H9 (cell line): ENCODE results near the gene CINP. TPM values are rescaled to one million over a fixed set of nuclear protein-coding genes. Genes with fewer than 3 reads are reported as not detected.

ENCODE experiments used
- DNase-seq: peaks from one replicate; pipeline ENCODE4 v3.0.0-alpha.2; 2017
- H2AFZ ChIP-seq: one replicate; pipeline ENCODE4 v1.6.1; 2013; ENCODE audit warnings: mild to moderate bottlenecking, low read length, control low read depth, moderate library complexity
- H2AK5ac ChIP-seq: 2 replicates; pipeline ENCODE4 v1.6.1; 2013; ENCODE audit warnings: low read length, control low read depth, mixed read lengths; ENCODE audit not compliant: insufficient read length
- H2BK120ac ChIP-seq: one replicate; pipeline ENCODE4 v1.6.1; 2013; ENCODE audit warnings: low read depth, mild to moderate bottlenecking, low read length, control low read depth, inconsistent platforms; ENCODE audit not compliant: poor library complexity, severe bottlenecking
- H2BK12ac ChIP-seq: 2 replicates; pipeline ENCODE4 v1.6.1; 2013; ENCODE audit warnings: low read length, control low read depth, mixed read lengths, low read depth; ENCODE audit not compliant: insufficient read length
- H2BK15ac ChIP-seq: 2 replicates; pipeline ENCODE4 v1.6.1; 2013; ENCODE audit warnings: low read depth, low read length, control low read depth
- H2BK20ac ChIP-seq: one replicate; pipeline ENCODE4 v1.6.1; 2013; ENCODE audit warnings: low read depth, mild to moderate bottlenecking, low read length, control low read depth, inconsistent platforms; ENCODE audit not compliant: poor library complexity, severe bottlenecking
- H2BK5ac ChIP-seq: 2 replicates; pipeline ENCODE4 v1.6.1; 2013; ENCODE audit warnings: low read length, control low read depth, mixed read lengths; ENCODE audit not compliant: insufficient read length
- H3K14ac ChIP-seq: 2 replicates; pipeline ENCODE4 v1.6.1; 2013; ENCODE audit warnings: low read length, control low read depth; ENCODE audit not compliant: insufficient read depth
- H3K18ac ChIP-seq: 2 replicates; pipeline ENCODE4 v1.6.1; 2013; ENCODE audit warnings: low read depth, mild to moderate bottlenecking, mixed read lengths, low read length, control low read depth; ENCODE audit not compliant: insufficient read length
- H3K23ac ChIP-seq: 2 replicates; pipeline ENCODE4 v1.6.1; 2013; ENCODE audit warnings: low read length, control low read depth, mixed read lengths, low read depth; ENCODE audit not compliant: insufficient read length
- H3K23me2 ChIP-seq: 2 replicates; pipeline ENCODE4 v1.6.1; 2013; ENCODE audit warnings: low read depth, mild to moderate bottlenecking, mixed read lengths, low read length, control low read depth; ENCODE audit not compliant: insufficient read length, poor library complexity, severe bottlenecking
- H3K27ac ChIP-seq: 2 replicates; pipeline ENCODE4 v1.5.1; 2013; ENCODE audit warnings: low read length, control low read depth, mixed read lengths, low read depth; ENCODE audit not compliant: insufficient read length
- H3K27me3 ChIP-seq: 2 replicates; pipeline ENCODE4 v1.6.1; 2013; ENCODE audit warnings: low read length, control low read depth, inconsistent platforms; ENCODE audit not compliant: insufficient read depth
- H3K4ac ChIP-seq: 2 replicates; pipeline ENCODE4 v1.6.1; 2013; ENCODE audit warnings: low read depth, mild to moderate bottlenecking, control low read depth, inconsistent platforms, low read length, moderate library complexity
- H3K4me1 ChIP-seq: 2 replicates; pipeline ENCODE4 v1.6.1; 2013; ENCODE audit warnings: low read length, control low read depth, inconsistent platforms; ENCODE audit not compliant: insufficient read depth
- H3K4me2 ChIP-seq: 2 replicates; pipeline ENCODE4 v1.6.1; 2013; ENCODE audit warnings: low read length, control low read depth, mixed read lengths; ENCODE audit not compliant: insufficient read length, insufficient read depth
- H3K56ac ChIP-seq: 2 replicates; pipeline ENCODE4 v1.6.1; 2013; ENCODE audit warnings: low read depth, mild to moderate bottlenecking, mixed read lengths, low read length, control low read depth; ENCODE audit not compliant: insufficient read length
- H3K79me1 ChIP-seq: 2 replicates; pipeline ENCODE4 v1.6.1; 2013; ENCODE audit warnings: low read depth, mild to moderate bottlenecking, moderate library complexity, low read length, control low read depth, inconsistent platforms; ENCODE audit not compliant: insufficient read depth, poor library complexity, severe bottlenecking
- H3K79me2 ChIP-seq: 2 replicates; pipeline ENCODE4 v1.6.1; 2013; ENCODE audit warnings: low read length, control low read depth, inconsistent platforms; ENCODE audit not compliant: insufficient read depth
- H3K9ac ChIP-seq: 2 replicates; pipeline ENCODE4 v1.6.1; 2013; ENCODE audit warnings: low read length, control low read depth, mixed read lengths; ENCODE audit not compliant: insufficient read length; ENCODE audit errors: extremely low read depth
- H3K9me3 ChIP-seq: one replicate; pipeline ENCODE4 v1.6.1; 2013; ENCODE audit warnings: low read depth, low read length, inconsistent platforms; ENCODE audit not compliant: control insufficient read depth
- H3T11ph ChIP-seq: one replicate; pipeline ENCODE4 v1.6.1; 2013; ENCODE audit warnings: mild to moderate bottlenecking, low read length, control low read depth, inconsistent platforms
- H4K20me1 ChIP-seq: one replicate; pipeline ENCODE4 v1.6.1; 2013; ENCODE audit not compliant: control insufficient read depth, insufficient read length, insufficient read depth
- H4K5ac ChIP-seq: 2 replicates; pipeline ENCODE4 v1.6.1; 2013; ENCODE audit warnings: low read depth, mild to moderate bottlenecking, mixed read lengths, low read length, control low read depth; ENCODE audit not compliant: insufficient read length
- H4K8ac ChIP-seq: replicated peaks from 2 replicates; pipeline ENCODE4 v1.6.1; 2013; ENCODE audit warnings: low read length, control low read depth, mixed read lengths, low read depth; ENCODE audit not compliant: insufficient read length
- H4K91ac ChIP-seq: 2 replicates; pipeline ENCODE4 v1.6.1; 2013; ENCODE audit warnings: low read depth, mild to moderate bottlenecking, moderate library complexity, mixed read lengths, low read length, control low read depth; ENCODE audit not compliant: insufficient read length
- H3K27ac Mint-ChIP-seq, 3 experiments: 2 replicates in 2 of 3; 3 replicates in 1 of 3; pipeline ENCODE4 v1.8.0; 2020 to 2021; ENCODE audit warnings: mixed read lengths in 3 of 3, mild to moderate bottlenecking in 1 of 3, moderate library complexity in 1 of 3
- H3K27me3 Mint-ChIP-seq: 2 replicates; pipeline ENCODE4 v1.8.0; 2021; ENCODE audit warnings: low read depth, mild to moderate bottlenecking, moderate library complexity, mixed read lengths
- H3K36me3 Mint-ChIP-seq, 3 experiments: 2 replicates in 2 of 3; 3 replicates in 1 of 3; pipeline ENCODE4 v1.8.0; 2020 to 2021; ENCODE audit warnings: low read depth in 3 of 3, mixed read lengths in 3 of 3; ENCODE audit not compliant: insufficient read depth in 1 of 3
- H3K4me1 Mint-ChIP-seq, 2 experiments: 2 replicates each; pipeline ENCODE4 v1.8.0; 2020; ENCODE audit warnings: mixed read lengths in 2 of 2
- H3K4me3 Mint-ChIP-seq, 2 experiments: 2 replicates in 1 of 2; 3 replicates in 1 of 2; pipeline ENCODE4 v1.8.0; 2020 to 2021; ENCODE audit warnings: mild to moderate bottlenecking in 2 of 2, mixed read lengths in 2 of 2, moderate library complexity in 1 of 2
- H3K9me3 Mint-ChIP-seq, 2 experiments: 2 replicates in 1 of 2; 3 replicates in 1 of 2; pipeline ENCODE4 v1.8.0; 2020; ENCODE audit warnings: mild to moderate bottlenecking in 2 of 2, mixed read lengths in 2 of 2, moderate library complexity in 1 of 2
- WGBS: extraction: QIAGEN DNeasy Blood & Tissue Kit; methylation state at CpG from one replicate; pipeline ENCODE4 v1.1.7; 2013; ENCODE audit warnings: missing lambda C conversion rate, low lambda C conversion rate, mixed read lengths; ENCODE audit not compliant: insufficient read length; ENCODE audit errors: extremely low coverage; 5-methylcytosine and 5-hydroxymethylcytosine counted together
- total RNA-seq: library from RNA; stranded (reverse); gene quantifications from 2 replicates; pipeline ENCODE4 v1.2.1, GENCODE V29; 2021
- TF ChIP-seq, protein P1 (sequence below): fragments of 200-600 bp; sonication (generic); conservative IDR thresholded peaks from 3 replicates; pipeline ENCODE4 v1.8.0; 2021; ENCODE audit warnings: antibody characterized with exemption, mild to moderate bottlenecking

Gene CINP
- total RNA-seq, 1 experiment from 2014 or later, result 39.5 TPM

DNA sequence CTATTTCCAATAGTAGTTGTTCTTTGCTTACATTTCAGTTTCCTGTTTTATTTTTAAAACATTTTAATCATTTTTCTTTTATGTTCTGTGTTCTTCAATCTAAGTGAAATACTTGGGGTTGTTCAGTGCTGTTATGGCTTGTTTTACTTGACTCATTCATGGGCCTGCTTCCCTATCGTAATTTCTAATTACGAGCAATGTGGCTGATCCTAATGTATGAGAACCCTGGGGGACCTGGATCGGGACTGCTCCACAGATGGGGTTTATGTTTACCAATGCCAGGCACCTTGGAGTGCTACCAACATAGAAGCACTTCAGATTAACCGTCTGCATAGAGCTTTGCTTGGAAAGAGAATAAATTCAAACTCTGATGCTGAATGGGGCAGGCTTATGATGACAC, 29.8 kb upstream of the CINP start:
- H3K27me3 Mint-ChIP-seq, result no peaks in the 10 kb centered on the region
- Histone ChIP-seq H3K4me2 (no peak overlapping the region), H3K56ac (no peak overlapping the region), H2AK5ac (no peak overlapping the region), H2BK5ac (no peak overlapping the region), H2BK15ac (no peak overlapping the region), H2BK12ac (no peak overlapping the region), H3K4ac (no peak overlapping the region), H3K18ac (no peak overlapping the region), H3K27me3 (no peaks in the 10 kb centered on the region), H4K91ac (no peak overlapping the region), H2AFZ (no peak overlapping the region), H3K14ac (no peak overlapping the region), H3K79me1 (no peaks in the 10 kb centered on the region), H3T11ph (no peak overlapping the region), H3K23ac (no peak overlapping the region), H3K23me2 (no peaks in the 10 kb centered on the region), H3K9me3 (no peaks in the 10 kb centered on the region), H3K9ac (no peak overlapping the region), H2BK20ac (no peak overlapping the region), H2BK120ac (no peak overlapping the region), H4K5ac (no peak overlapping the region), H4K8ac (no peak overlapping the region), H3K4me1 (no peaks in the 10 kb centered on the region; the same call in 1 of the 2 replicates), H3K79me2 (no peaks in the 10 kb centered on the region), H3K27ac (no peak overlapping the region), H4K20me1 (no peaks in the 10 kb centered on the region)
- H3K4me3 Mint-ChIP-seq, result no peak overlapping the region
- DNase-seq, result no peak
- WGBS, result no CpG with 5 or more reads among the region's 4 CpGs
- no peak overlapping the region; a peak in 2 of 7 replicates for H3K27ac Mint-ChIP-seq
- H3K9me3 Mint-ChIP-seq, result no peaks in the 10 kb centered on the region; a peak in 2 of 5 replicates
- peaks cover 28% of the 10 kb centered on the region in 2 experiments for H3K4me1 Mint-ChIP-seq
- TF ChIP-seq, protein P1, sequence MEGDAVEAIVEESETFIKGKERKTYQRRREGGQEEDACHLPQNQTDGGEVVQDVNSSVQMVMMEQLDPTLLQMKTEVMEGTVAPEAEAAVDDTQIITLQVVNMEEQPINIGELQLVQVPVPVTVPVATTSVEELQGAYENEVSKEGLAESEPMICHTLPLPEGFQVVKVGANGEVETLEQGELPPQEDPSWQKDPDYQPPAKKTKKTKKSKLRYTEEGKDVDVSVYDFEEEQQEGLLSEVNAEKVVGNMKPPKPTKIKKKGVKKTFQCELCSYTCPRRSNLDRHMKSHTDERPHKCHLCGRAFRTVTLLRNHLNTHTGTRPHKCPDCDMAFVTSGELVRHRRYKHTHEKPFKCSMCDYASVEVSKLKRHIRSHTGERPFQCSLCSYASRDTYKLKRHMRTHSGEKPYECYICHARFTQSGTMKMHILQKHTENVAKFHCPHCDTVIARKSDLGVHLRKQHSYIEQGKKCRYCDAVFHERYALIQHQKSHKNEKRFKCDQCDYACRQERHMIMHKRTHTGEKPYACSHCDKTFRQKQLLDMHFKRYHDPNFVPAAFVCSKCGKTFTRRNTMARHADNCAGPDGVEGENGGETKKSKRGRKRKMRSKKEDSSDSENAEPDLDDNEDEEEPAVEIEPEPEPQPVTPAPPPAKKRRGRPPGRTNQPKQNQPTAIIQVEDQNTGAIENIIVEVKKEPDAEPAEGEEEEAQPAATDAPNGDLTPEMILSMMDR, result no peak
- H3K36me3 Mint-ChIP-seq, result peaks cover 7 to 9% (median 7%) of the 10 kb centered on the region in 3 experiments; a peak in 6 of 7 replicates
